HG03457 (cell line): ENCODE data around the gene SCYGR1.
"Not testable (repeated sequence)": the region's sequence is repeated elsewhere in the genome, so short reads cannot be mapped to it uniquely, and the experiment has no call there.

ENCODE experiments used
- ATAC-seq: cut with Tn5 transposase; IDR thresholded peaks from one replicate; pipeline ENCODE4 v1.9.1; 2021; ENCODE audit warnings: moderate number of reproducible peaks; ENCODE audit not compliant: unreplicated experiment

Gene SCYGR1

DNA sequence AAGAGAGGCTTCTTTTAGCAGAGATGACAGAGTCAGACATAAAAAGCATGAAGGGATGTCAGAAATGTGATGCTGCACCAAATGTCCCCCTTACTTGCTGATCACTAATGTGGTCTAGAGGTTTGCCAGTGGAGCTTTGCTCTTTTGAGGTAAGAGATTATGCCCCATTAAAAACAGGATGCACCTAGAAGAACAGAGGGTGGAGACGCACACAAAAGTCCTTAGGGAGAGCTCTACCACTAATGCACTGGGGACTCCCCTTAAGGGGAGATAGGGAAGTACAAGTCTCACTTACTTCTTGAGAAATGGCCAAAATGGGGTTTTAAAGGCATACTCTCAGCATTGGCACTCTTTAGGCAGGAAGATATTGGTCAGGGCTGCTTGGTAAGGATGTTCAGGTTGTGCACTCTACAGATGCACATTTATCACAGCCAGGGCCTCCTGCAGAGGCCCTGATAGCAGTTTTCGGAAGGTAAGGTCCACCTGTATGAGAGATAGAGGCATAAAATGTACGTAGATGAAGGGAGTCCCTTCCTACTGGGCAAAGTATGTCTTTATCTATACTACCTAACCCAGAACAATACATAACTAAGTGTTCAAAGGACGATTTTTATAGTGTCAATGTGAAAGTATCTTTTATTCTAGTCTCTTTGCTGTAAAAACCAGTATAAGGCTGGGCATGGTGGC, 17.0 kb upstream of the SCYGR1 start:
- ATAC-seq = no peak

- ATAC-seq = no peak
Observed at GRCh38 chr2:227402959-227403358, 15.2 kb upstream of the SCYGR1 start.

DNA sequence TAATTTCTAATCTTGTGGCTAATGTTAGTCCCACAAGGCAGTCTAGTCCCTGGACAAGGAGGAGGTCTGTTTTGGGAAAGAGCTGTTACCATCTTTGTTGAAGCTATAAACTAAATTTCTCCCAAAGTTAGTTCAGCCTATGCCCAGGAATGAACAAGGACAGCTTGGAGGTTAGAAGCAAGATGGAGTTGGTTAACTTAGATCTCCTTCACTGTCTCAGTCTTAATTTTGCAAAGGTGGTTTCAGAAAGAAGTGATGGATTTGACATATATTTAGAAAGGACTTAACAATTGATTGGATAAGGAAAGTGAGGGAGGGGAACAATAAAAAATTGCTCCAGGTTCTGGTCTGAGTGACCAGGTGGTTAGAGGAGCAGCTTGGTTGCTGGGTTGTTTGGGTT, 14.6 kb upstream of the SCYGR1 start:
- ATAC-seq = no peak

DNA sequence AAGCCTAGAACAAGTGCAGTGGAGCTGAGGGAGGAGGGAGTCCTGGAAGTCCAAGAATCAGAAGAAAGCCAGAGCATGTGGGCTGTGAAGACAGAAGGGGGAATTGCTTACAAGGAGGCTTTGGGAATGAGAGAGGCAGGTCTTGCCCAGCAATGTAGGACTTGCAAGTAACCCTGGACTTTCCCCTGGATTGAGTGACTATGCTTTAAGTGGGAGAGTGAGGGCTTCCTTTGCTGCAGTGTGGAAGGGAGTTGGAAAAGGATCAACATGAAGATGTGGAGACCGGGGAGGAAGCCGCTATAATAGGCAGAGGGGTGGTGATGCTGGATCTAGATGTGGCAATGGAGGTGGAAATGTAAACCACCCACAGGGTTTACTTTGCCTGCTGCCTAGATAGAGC, 13.8 kb upstream of the SCYGR1 start:
- ATAC-seq = no peak

DNA sequence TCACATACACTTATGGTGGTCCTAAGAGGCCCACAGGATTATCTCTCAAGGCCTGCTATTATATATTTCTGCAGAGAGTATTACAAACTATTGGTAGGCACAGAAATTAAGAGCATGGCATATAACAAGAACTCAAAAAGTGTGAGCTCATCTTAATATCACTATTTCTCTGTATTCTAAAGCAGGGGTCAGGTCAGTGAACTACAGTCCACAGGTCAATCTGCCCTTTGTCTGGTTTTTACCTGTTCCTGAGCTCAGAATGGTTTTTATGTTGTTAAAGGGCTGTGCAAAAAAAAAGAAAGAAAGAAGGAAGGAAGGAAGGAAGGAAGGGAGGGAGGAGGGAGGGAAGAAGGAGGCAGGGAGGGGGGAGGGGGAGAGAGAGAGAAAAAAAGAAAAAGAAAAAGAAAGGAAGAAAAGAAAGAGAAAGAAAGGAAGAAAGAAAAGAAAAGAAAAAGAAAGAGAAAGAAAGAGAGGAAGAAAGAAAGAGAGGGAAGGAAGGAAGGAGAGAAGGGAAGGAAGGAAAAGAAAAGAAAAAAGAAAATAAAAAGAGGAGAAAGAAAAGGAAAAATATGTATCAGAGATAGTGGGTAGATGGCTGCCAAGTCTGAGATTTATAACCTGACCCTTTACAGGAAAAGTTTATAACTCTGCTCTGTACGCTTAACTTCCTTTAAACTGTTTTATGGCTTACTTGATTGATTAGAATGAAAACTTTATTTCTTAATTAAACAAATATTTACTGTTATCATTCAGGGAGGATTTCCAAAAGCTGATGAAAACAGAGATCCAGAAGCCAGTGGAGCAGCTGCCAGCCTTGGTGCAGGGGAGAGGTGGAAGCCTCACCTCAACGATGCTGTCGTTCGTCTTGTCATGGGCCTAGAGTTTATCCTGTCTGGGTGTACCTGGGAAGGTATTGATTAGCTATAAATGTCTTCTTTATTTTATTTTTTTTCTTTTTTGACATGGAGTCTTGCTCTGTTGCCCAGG, 11.2 kb upstream of the SCYGR1 start:
- ATAC-seq = no peak

- ATAC-seq = no peak
Observed at GRCh38 chr2:227397562-227397961, 9.8 kb upstream of the SCYGR1 start.

DNA sequence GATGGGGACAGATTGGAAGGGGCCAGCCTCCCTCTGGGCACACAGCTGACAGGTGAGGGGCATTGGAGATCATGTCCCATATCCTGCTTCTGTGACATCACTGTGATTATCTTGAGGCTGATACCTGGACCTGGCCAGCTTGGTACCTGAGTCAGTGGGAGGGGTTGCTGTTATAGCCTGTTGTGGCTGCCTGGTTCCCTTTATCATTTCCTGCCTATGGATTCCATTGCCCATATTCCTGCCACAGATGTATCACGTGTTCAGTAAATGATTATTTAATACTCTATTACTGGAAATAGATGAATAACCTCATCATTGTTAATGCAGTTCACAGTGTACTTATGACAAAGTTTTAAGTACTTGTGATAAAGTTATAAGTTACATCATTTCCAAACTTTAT, 7.8 kb upstream of the SCYGR1 start:
- no peak for ATAC-seq

DNA sequence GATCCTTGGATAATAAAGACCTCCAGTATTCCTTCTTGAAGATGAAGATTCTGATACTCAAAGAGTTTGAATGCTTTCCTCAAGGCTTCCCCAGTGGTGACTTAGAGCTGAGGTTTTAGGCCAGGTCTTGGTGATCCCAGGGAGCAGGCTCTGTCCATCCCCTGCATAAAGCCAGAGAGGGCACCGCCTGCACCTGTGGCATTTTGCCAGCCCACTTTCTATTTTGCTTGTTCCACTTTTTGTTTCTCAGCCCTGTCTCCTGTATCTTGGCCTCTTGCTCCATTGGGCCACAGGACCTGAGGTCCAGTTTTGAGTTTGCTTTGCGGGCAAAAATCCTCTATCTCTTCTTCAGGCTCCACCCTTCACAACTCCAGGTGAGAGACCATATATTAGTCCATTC, 6.7 kb upstream of the SCYGR1 start:
- ATAC-seq = no peak

GRCh38 chr2:227390468-227391256, 2.9 kb upstream of the SCYGR1 start:
- ATAC-seq = no peak

- no peak for ATAC-seq
Observed at GRCh38 chr2:227389661-227390060, 1.9 kb upstream of the SCYGR1 start.

DNA sequence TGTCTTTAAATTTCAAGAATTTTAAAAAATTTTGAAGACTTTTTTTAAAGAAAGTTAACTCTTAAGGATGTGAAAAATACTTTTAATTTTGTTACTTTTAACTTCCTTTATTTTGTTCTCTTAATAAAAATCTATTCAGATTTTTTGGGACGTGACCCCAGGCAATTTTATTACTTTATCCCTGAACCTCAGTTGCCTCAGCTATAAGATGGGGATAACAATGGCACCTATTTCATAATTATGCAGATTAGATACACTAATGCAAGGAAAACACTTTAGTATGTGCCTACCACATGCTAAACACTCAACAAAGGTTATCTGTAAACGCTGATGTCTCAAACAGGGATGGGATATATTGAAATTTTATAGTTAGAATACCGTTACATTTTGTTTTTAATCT, 1.5 kb upstream of the SCYGR1 start:
- ATAC-seq = no peak

DNA sequence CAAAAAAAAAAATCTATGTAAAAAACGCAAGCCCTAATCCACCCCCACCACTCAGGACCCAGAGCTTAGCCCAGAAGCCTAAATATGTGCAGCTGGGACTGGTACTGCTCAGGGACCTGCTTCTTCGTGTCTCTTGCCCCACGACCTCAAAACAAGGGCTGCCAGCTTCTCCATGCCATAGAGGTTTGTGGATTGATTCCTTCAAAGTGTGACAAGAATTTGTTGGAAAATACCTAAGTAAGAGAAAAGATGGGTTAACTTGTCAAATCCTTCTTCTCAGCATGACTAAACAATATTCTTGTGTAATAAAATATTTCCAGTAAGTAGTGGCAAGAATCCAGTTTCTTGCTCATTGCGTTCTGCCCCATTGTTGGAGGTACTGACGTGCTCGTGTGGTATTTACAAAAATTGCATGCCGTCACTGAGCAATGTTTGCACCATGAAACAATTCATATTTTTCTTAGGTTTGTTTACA, 825 bp upstream of the SCYGR1 start:
- ATAC-seq = no peak

- no peak for ATAC-seq
Observed at GRCh38 chr2:227386630-227387029, 1.1 kb downstream of the SCYGR1 start.

GRCh38 chr2:227383686-227384085, 4.1 kb downstream of the SCYGR1 start:
- ATAC-seq = no peak

GRCh38 chr2:227382241-227382835, 5.4 kb downstream of the SCYGR1 start:
- ATAC-seq = not testable (repeated sequence)

DNA sequence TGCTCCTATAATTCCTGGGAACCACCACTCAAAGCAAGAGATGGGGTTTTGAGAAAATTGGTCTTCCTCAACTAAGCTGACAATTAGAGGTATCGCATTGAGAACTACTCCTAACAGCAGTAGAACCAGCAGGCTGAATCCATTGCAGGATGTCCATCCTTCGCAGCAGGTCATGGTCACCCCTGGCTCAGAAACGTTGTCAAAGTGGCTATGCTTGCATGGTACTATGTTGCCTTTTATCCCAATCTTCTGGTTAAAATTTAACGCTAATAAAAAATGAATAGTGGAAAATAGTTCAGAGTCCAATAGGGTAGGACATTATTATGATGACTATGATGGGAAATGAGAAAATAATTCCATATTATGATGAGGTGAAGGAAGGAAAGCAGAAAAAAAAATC, 8.7 kb downstream of the SCYGR1 start, which contains the start of gene TM4SF20:
TSS of gene TM4SF20 (minus strand) at position 212 of the 400 bp plus-strand sequence. CDS start at position 174, 38 bp downstream.
- ATAC-seq = no peak

GRCh38 chr2:227378371-227378782, 9.4 kb downstream of the SCYGR1 start:
- ATAC-seq = no peak

DNA sequence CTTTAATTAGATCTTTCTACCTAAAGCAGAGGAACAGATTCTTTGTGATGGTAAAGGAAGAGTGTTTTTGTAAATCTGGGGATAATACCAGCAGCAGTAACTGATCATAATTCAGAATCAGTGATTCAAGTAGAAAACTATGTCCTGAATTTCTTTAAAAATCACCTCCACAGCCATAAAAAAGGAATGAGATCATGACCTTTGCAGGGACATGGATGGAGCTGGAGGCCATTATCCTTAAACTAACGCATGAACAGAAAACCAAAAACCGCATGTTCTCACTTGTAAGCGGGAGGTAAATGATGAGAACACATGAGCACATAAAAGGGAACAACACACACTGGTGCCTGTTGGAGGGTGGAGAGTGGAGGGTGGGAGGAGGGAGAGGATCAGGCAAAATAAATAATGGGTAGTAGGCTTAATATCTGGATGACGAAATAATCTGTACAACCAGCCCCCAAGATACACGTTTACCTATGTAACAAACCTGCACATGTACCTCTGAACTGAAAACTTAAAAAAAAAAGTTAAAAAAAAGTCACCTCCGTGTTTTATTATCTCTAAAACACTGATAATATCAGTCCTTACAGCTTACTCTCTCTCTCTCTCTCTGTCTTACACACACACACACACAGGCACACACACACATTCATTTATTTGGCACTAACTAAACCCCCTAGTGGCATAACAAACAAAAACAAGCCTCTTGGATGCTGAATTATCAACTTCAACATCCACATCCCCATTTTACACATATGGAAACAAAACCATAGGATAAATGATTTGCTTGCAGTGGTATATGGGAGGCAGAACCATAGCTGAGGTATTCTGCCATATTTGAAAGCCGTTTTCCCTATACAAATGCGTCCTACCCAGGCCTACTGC, 10.0 kb downstream of the SCYGR1 start:
- ATAC-seq = no peak

- no peak for ATAC-seq
Observed at GRCh38 chr2:227376656-227377396, 10.9 kb downstream of the SCYGR1 start.
